ENCODE data around the gene ESR1.

ESR1 gene

DNA sequence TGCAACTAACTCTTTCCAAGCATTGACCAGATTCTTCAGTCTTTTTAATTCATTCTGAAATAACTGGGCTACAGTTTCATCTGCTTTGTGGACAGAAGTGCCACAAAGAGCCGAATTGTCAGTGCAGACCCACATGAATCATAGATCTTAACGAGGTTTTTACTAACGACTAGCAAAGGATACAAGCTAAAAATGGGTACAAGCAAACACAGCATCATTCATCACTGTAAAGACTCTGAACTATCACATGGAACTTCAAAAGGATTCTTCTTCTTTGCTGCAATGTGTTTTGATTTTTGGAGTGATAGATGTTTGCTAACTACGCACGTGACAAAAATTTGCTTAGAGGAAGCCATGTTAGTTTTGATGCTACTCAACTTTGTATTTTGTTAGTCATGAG lies 227.1 kb downstream of the ESR1 start:
- no peak for TF ChIP-seq CTCF (IDR thresholded peaks at IDR 0.05)
- Mint-ChIP-seq H3K36me3 (ENCODE audit: low read depth) (no peaks in the 10 kb centered on the region), H3K27ac (no peak overlapping the region), H3K4me3 (no peak overlapping the region), H3K4me1 (no peaks in the 10 kb centered on the region), H3K27me3 (ENCODE audit: low read depth, poor library complexity) (no peaks in the 10 kb centered on the region), H3K9me3 (peaks cover 14% of the 10 kb centered on the region)
- DNase-seq = no peak

DNA sequence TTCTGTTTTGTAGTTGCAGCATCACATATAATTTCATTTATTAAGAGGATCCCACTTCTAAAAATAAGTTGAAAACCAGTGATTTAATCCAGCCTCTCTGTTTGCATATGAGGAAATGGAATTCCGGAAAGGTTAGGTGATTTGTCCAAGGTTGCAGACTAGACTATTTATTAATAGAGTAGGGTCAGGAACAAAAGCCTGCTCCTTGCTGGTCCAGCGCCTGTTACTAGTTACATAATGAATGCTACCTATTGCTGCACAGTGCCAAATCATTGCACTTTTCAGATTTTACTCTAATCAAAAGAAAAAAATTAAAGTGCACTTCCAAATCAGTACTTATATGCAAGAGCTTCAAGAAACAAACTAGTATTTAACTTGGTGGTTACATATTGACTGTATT lies 238.6 kb downstream of the ESR1 start:
- no peaks in the 10 kb centered on the region for H3K27me3 Mint-ChIP-seq (ENCODE audit: low read depth, poor library complexity)
- no peaks in the 10 kb centered on the region for H3K36me3 Mint-ChIP-seq (ENCODE audit: low read depth)
- DNase-seq = no peak
- H3K4me1 Mint-ChIP-seq = no peaks in the 10 kb centered on the region
- peaks cover 7% of the 10 kb centered on the region for H3K9me3 Mint-ChIP-seq
- no peak overlapping the region for H3K4me3 Mint-ChIP-seq
- H3K27ac Mint-ChIP-seq = no peak overlapping the region
- TF ChIP-seq CTCF (IDR thresholded peaks at IDR 0.05) = no peak

- Mint-ChIP-seq H3K4me1 (no peaks in the 10 kb centered on the region), H3K36me3 (ENCODE audit: low read depth) (no peaks in the 10 kb centered on the region), H3K4me3 (no peak overlapping the region), H3K27me3 (ENCODE audit: low read depth, poor library complexity) (no peaks in the 10 kb centered on the region), H3K9me3 (no peaks in the 10 kb centered on the region), H3K27ac (no peak overlapping the region)
- TF ChIP-seq CTCF (IDR thresholded peaks at IDR 0.05) = no peak
- DNase-seq = no peak
Observed at GRCh38 chr6:152048921-152049320, 241.4 kb downstream of the ESR1 start.

DNA sequence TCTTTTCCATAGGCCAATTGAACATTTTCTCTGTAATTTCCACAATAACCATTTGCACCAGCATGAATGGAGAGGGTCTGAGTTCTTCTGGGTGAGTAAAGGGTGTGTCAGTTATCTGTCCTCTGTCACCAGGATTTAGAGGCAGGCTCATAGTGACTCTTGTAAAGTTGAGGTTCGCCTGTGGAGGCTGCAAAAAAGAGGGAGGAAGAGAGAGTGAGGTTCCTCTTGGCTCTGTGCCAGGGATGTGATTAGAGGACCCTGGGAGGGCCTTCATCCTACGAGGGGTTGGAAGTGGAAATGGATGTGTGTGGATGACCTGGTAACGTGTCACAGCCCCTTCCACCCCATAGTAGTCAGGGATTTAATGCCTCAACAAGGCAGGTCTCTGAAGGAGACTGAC lies 242.0 kb downstream of the ESR1 start:
- Mint-ChIP-seq H3K4me1 (no peaks in the 10 kb centered on the region), H3K36me3 (ENCODE audit: low read depth) (no peaks in the 10 kb centered on the region), H3K27me3 (ENCODE audit: low read depth, poor library complexity) (no peaks in the 10 kb centered on the region), H3K9me3 (no peaks in the 10 kb centered on the region), H3K27ac (peak overlapping the region; percentile 70), H3K4me3 (no peak overlapping the region)
- DNase-seq = no peak
- no peak for TF ChIP-seq CTCF (IDR thresholded peaks at IDR 0.05)

DNA sequence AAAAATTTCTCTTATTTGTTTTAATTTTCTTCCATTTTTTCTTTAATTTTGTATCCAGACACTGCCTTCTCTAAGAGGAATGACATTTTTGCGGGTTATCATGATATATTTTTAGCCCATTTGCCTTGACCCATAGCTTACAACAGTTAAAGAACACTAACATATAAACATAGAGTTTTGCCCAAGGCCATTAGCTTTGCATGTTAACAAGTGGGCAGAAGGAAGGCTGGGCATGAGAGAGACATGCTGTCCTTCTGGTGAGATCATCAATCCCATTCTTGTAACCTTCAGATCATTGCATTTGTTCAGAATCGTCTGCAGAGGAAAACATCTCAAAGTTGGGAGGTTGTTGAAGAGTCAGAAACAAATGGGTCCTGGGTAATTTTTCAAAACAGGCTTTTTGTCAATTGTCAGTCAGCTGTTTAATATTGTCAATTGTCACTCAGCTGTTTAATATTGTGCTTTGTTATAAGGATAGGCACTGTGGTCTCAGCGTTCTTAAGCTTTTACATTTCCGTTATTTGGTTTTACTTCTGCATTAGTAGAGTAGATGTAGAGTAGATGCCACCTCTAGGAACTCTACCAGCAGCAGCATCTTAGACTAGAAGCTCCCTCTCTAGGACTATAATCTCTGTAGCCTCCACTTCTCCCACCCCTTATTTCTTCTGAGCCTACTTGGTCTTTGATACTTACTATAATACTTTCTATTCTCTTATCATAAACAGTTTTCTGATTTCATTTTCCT lies 243.1 kb downstream of the ESR1 start:
- Mint-ChIP-seq H3K9me3 (no peaks in the 10 kb centered on the region), H3K4me3 (no peak overlapping the region), H3K27me3 (ENCODE audit: low read depth, poor library complexity) (no peaks in the 10 kb centered on the region), H3K27ac (no peak overlapping the region), H3K4me1 (no peaks in the 10 kb centered on the region), H3K36me3 (ENCODE audit: low read depth) (no peaks in the 10 kb centered on the region)
- DNase-seq = no peak
- no peak for TF ChIP-seq CTCF (IDR thresholded peaks at IDR 0.05)

- Mint-ChIP-seq H3K4me1 (no peaks in the 10 kb centered on the region), H3K9me3 (no peaks in the 10 kb centered on the region), H3K27ac (no peak overlapping the region), H3K27me3 (ENCODE audit: low read depth, poor library complexity) (peaks cover 3% of the 10 kb centered on the region), H3K36me3 (ENCODE audit: low read depth) (no peaks in the 10 kb centered on the region), H3K4me3 (no peak overlapping the region)
- TF ChIP-seq CTCF (IDR thresholded peaks at IDR 0.05) = no peak
- DNase-seq = no peak
Observed at GRCh38 chr6:152052061-152052460, 244.6 kb downstream of the ESR1 start.
